IMR-90 (cell line): ENCODE results near the gene FGGY. TPM values are rescaled to one million over a fixed set of nuclear protein-coding genes. Genes with fewer than 3 reads are reported as not detected.

Source experiments
- ATAC-seq: fragments of 200-7000 bp; cut with Tn5 transposase; 2 replicates; pipeline ENCODE4 v1.9.1; 2020; ENCODE audit warnings: low read depth, mild to moderate bottlenecking, moderate library complexity
- BruUV-seq: library from RNA; stranded (reverse); fragments of 400-500 nt; replicated peaks from 2 replicates; lab custom pipeline; 2021; lab: Mats Ljungman, UMichigan
- CTCF ChIA-PET: fragments of 300-600 bp; formaldehyde crosslinking; extraction: SDS; loops from one replicate; lab custom pipeline; 2021; ENCODE audit warnings: antibody characterized with exemption; lab: Yijun Ruan, JAX
- POLR2A ChIA-PET: fragments of 300-600 bp; sonication (Branson Sonifier 250); formaldehyde crosslinking; loops from one replicate; lab custom pipeline; 2022; ENCODE audit warnings: antibody characterized with exemption; ENCODE audit not compliant: unreplicated experiment; lab: Charles Lee
- DNase-seq: peaks from one replicate; pipeline ENCODE4 v3.0.0; 2013
- H2AFZ ChIP-seq: replicated peaks from 2 replicates; pipeline ENCODE3; 2013; ENCODE audit warnings: low read length, mild to moderate bottlenecking; ENCODE audit not compliant: poor library complexity
- H2AK5ac ChIP-seq: 2 replicates; pipeline ENCODE4 v1.6.1; 2013; ENCODE audit warnings: low read depth, low read length, inconsistent platforms
- H2AK9ac ChIP-seq: replicated peaks from 2 replicates; pipeline ENCODE3; 2013; ENCODE audit warnings: mild to moderate bottlenecking, low read depth, low read length, moderate library complexity; ENCODE audit not compliant: poor library complexity
- H2BK120ac ChIP-seq: 2 replicates; pipeline ENCODE4 v1.6.1; 2013; ENCODE audit warnings: low read depth, low read length, inconsistent platforms
- H2BK15ac ChIP-seq: 3 replicates; pipeline ENCODE4 v1.6.1; 2013; ENCODE audit warnings: low read depth, low read length, inconsistent platforms
- H2BK20ac ChIP-seq: 2 replicates; pipeline ENCODE4 v1.6.1; 2013; ENCODE audit warnings: low read depth, mild to moderate bottlenecking, inconsistent platforms, low read length, moderate library complexity
- H2BK5ac ChIP-seq: 2 replicates; pipeline ENCODE4 v1.6.1; 2013; ENCODE audit warnings: mild to moderate bottlenecking, low read depth, low read length, inconsistent platforms; ENCODE audit not compliant: poor library complexity, severe bottlenecking
- H3K14ac ChIP-seq: replicated peaks from 2 replicates; pipeline ENCODE4 v1.6.1; 2013; ENCODE audit warnings: low read depth, low read length, inconsistent platforms
- H3K18ac ChIP-seq: 2 replicates; pipeline ENCODE4 v1.6.1; 2013; ENCODE audit warnings: low read depth, low read length, control low read depth
- H3K23ac ChIP-seq: 2 replicates; pipeline ENCODE4 v1.6.1; 2013; ENCODE audit warnings: low read depth, low read length, inconsistent platforms
- H3K27ac ChIP-seq: 2 replicates; pipeline ENCODE4 v1.5.1; 2013; ENCODE audit warnings: mild to moderate bottlenecking, control low read depth, low read length; ENCODE audit not compliant: insufficient read depth
- H3K27me3 ChIP-seq: 2 replicates; pipeline ENCODE4 v1.6.1; 2013; ENCODE audit warnings: low read length; ENCODE audit not compliant: control insufficient read depth, insufficient read depth
- H3K36me3 ChIP-seq: 2 replicates; pipeline ENCODE4 v1.6.1; 2013; ENCODE audit warnings: low read length, mixed read lengths; ENCODE audit not compliant: control insufficient read depth, insufficient read depth
- H3K4ac ChIP-seq: 2 replicates; pipeline ENCODE4 v1.6.1; 2013; ENCODE audit warnings: low read depth, low read length, inconsistent platforms
- H3K4me1 ChIP-seq: 2 replicates; pipeline ENCODE4 v1.6.1; 2013; ENCODE audit warnings: low read length, mixed read lengths; ENCODE audit not compliant: control insufficient read depth, insufficient read depth
- H3K4me2 ChIP-seq: 2 replicates; pipeline ENCODE4 v1.6.1; 2013; ENCODE audit warnings: low read depth, mild to moderate bottlenecking, control low read depth, low read length, moderate library complexity
- H3K4me3 ChIP-seq: 2 replicates; pipeline ENCODE4 v1.5.1; 2013; ENCODE audit warnings: low read depth, mild to moderate bottlenecking, control low read depth, low read length, moderate library complexity; ENCODE audit not compliant: insufficient read depth
- H3K56ac ChIP-seq: 2 replicates; pipeline ENCODE4 v1.6.1; 2013; ENCODE audit warnings: low read length, inconsistent platforms; ENCODE audit not compliant: insufficient read depth; ENCODE audit errors: extremely low read depth
- H3K79me1 ChIP-seq, 2 experiments: 2 replicates each; pipeline ENCODE4 v1.6.1; 2013; ENCODE audit warnings: low read length in 2 of 2, inconsistent platforms in 1 of 2, low read depth in 1 of 2
- H3K9ac ChIP-seq: 2 replicates; pipeline ENCODE4 v1.6.1; 2013; ENCODE audit warnings: low read depth, low read length, control low read depth
- H3K9me1 ChIP-seq: 2 replicates; pipeline ENCODE4 v1.6.1; 2013; ENCODE audit warnings: low read length, inconsistent platforms; ENCODE audit not compliant: insufficient read depth
- H3K9me3 ChIP-seq: 2 replicates; pipeline ENCODE4 v1.6.1; 2013; ENCODE audit warnings: low read length; ENCODE audit not compliant: control insufficient read depth, insufficient read depth
- H4K20me1 ChIP-seq: 2 replicates; pipeline ENCODE4 v1.6.1; 2013; ENCODE audit warnings: low read length, inconsistent platforms; ENCODE audit not compliant: insufficient read depth
- H4K5ac ChIP-seq: 2 replicates; pipeline ENCODE4 v1.6.1; 2013; ENCODE audit warnings: mild to moderate bottlenecking, low read depth, low read length, control low read depth
- H4K8ac ChIP-seq, 2 experiments: 2 replicates each; pipeline ENCODE4 v1.6.1; 2013; ENCODE audit warnings: low read depth in 2 of 2, low read length in 2 of 2, control low read depth in 1 of 2, inconsistent platforms in 1 of 2
- H4K91ac ChIP-seq: 2 replicates; pipeline ENCODE4 v1.6.1; 2013; ENCODE audit warnings: low read depth, low read length, inconsistent platforms; ENCODE audit not compliant: insufficient read depth
- BHLHE40 ChIP-seq: fragments of 150-350 bp; IDR thresholded peaks from 2 replicates; pipeline ENCODE4 v1.6.1; 2016; ENCODE audit warnings: mild to moderate bottlenecking, low read depth, low read length
- CEBPB ChIP-seq: IDR thresholded peaks from 2 replicates; pipeline ENCODE4 v1.6.1; 2012; ENCODE audit warnings: low read depth, low read length, improper control_type of control experiment
- CHD1 ChIP-seq: IDR thresholded peaks from 2 replicates; pipeline ENCODE4 v1.6.1; 2012; ENCODE audit warnings: low read depth, low read length, improper control_type of control experiment
- CTCF ChIP-seq: conservative IDR thresholded peaks from 2 replicates; pipeline ENCODE4 v1.5.1; 2012; ENCODE audit warnings: mild to moderate bottlenecking, low read depth, low read length, improper control_type of control experiment
- ELK1 ChIP-seq: fragments of 150-350 bp; IDR thresholded peaks from 2 replicates; pipeline ENCODE4 v1.6.1; 2016; ENCODE audit warnings: low read depth, mild to moderate bottlenecking, low read length, moderate library complexity, borderline replicate concordance
- FOS ChIP-seq: fragments of 150-350 bp; IDR thresholded peaks from 2 replicates; pipeline ENCODE4 v1.6.1; 2016; ENCODE audit warnings: low read depth, low read length
- MAFK ChIP-seq: IDR thresholded peaks from 2 replicates; pipeline ENCODE4 v1.6.1; 2012; ENCODE audit warnings: low read depth, low read length, improper control_type of control experiment
- MAZ ChIP-seq: IDR thresholded peaks from 2 replicates; pipeline ENCODE4 v1.6.1; 2012; ENCODE audit warnings: low read depth, mild to moderate bottlenecking, low read length, improper control_type of control experiment, moderate library complexity, borderline replicate concordance
- MXI1 ChIP-seq: IDR thresholded peaks from 2 replicates; pipeline ENCODE4 v1.6.1; 2012; ENCODE audit warnings: low read depth, mild to moderate bottlenecking, low read length, moderate library complexity, borderline replicate concordance
- NFE2L2 ChIP-seq: fragments of 150-350 bp; IDR thresholded peaks from 2 replicates; pipeline ENCODE4 v1.6.1; 2016; ENCODE audit warnings: low read depth, mild to moderate bottlenecking, low read length
- POLR2A ChIP-seq: IDR thresholded peaks from 2 replicates; pipeline ENCODE4 v1.6.1; 2012; ENCODE audit warnings: mild to moderate bottlenecking, low read depth, low read length
- RAD21 ChIP-seq: IDR thresholded peaks from 2 replicates; pipeline ENCODE4 v1.6.1; 2012; ENCODE audit warnings: low read length, improper control_type of control experiment
- RCOR1 ChIP-seq: IDR thresholded peaks from 2 replicates; pipeline ENCODE4 v1.6.1; 2012; ENCODE audit warnings: mild to moderate bottlenecking, low read length, improper control_type of control experiment; ENCODE audit not compliant: insufficient replicate concordance
- RFX5 ChIP-seq: IDR thresholded peaks from 2 replicates; pipeline ENCODE4 v1.8.0; 2012; ENCODE audit warnings: low read depth, mild to moderate bottlenecking, low read length, moderate library complexity
- SMC3 ChIP-seq: fragments of 150-350 bp; IDR thresholded peaks from 2 replicates; pipeline ENCODE4 v1.6.1; 2016; ENCODE audit warnings: low read depth, mild to moderate bottlenecking, antibody characterized with exemption, low read length, moderate library complexity
- USF2 ChIP-seq: fragments of 150-350 bp; IDR thresholded peaks from 2 replicates; pipeline ENCODE4 v1.6.1; 2017; ENCODE audit warnings: mild to moderate bottlenecking, antibody characterized with exemption, low read length, low read depth
- WGBS, 2 experiments: methylation state at CpG; one replicate each; pipeline versions ENCODE4 v1.1.5 to v1.1.7; 2013; ENCODE audit warnings: missing lambda C conversion rate in 2 of 2; ENCODE audit not compliant: insufficient read length in 1 of 2; ENCODE audit errors: extremely low coverage in 2 of 2; 5-methylcytosine and 5-hydroxymethylcytosine counted together
- dilution Hi-C: fragments of 300-500 bp; cut with HindIII; formaldehyde crosslinking; loops from one replicate; pipeline ENCODE4 v1.14.3; 2018; ENCODE audit warnings: low sequenced_read_pairs; ENCODE audit not compliant: unreplicated experiment
- in situ Hi-C: fragments of 300-500 bp; cut with MboI; formaldehyde crosslinking; loops from 3 replicates; pipeline ENCODE4 v1.14.3; 2019; ENCODE audit warnings: low sequenced_read_pairs, inconsistent platforms, mixed read lengths
- intact Hi-C: fragments of 100-400 bp; cut with micrococcal nuclease; formaldehyde crosslinking; loops from 2 replicates; pipeline ENCODE4 v1.10.0; 2022
- polyA plus RNA-seq, 3 experiments: library from polyadenylated mRNA; depleted of rRNA; stranded (reverse); fragments of >200 nt; gene quantifications; 2 replicates each; pipeline ENCODE4 v1.2.3, GENCODE V29; 2012; ENCODE audit warnings: low replicate concordance in 1 of 3
- total RNA-seq: library from RNA; depleted of rRNA; stranded (reverse); fragments of >200 nt; gene quantifications from 2 replicates; pipeline ENCODE4 v1.2.3, GENCODE V29; 2012

The FGGY gene
- total and polyA plus RNA-seq, 2 of the 4 experiments (the other 2 are of a cell fraction) = 5.6 to 14.0 TPM

GRCh38 chr1:59453297-59453968, 156.5 kb downstream of the FGGY start:
- Histone ChIP-seq H3K9me1 (peaks cover 6% of the 10 kb centered on the region; the same call in 1 of the 2 replicates), H2AK5ac (peak overlapping the region; percentile 10; the same call in 1 of the 2 replicates), H2BK5ac (no peak overlapping the region), H3K18ac (no peak overlapping the region), H3K56ac (no peak overlapping the region), H4K20me1 (no peaks in the 10 kb centered on the region), H3K27ac (no peak overlapping the region), H4K8ac (no peak overlapping the region), H3K27me3 (no peaks in the 10 kb centered on the region), H2BK120ac (peak overlapping the region; percentile 17; the same call in 1 of the 2 replicates), H2BK15ac (no peak overlapping the region), H3K9ac (no peak overlapping the region), H3K4me2 (no peak overlapping the region), H2AFZ (no peak overlapping the region), H2AK9ac (no peak overlapping the region), H3K23ac (no peak overlapping the region), H3K4me1 (peaks cover 1% of the 10 kb centered on the region), H3K9me3 (no peaks in the 10 kb centered on the region), H4K91ac (no peak overlapping the region), H3K14ac (peak overlapping the region; percentile 34; the same call in 1 of the 2 replicates), H2BK20ac (peak overlapping the region; percentile 3; the same call in 1 of the 2 replicates), H3K36me3 (no peaks in the 10 kb centered on the region), H3K4me3 (no peak overlapping the region), H4K5ac (no peak overlapping the region), H3K4ac (no peak overlapping the region), H3K79me1 (no peaks in the 10 kb centered on the region)
- dilution Hi-C loops (no loop called here), in situ Hi-C loops (no loop called here), intact Hi-C loops (no loop called here)
- no TSS peak for BruUV-seq
- no peak for TF ChIP-seq RAD21
- TF ChIP-seq MAFK = no peak
- no peak for TF ChIP-seq MXI1
- TF ChIP-seq ELK1 = no peak
- TF ChIP-seq USF2 = no peak
- TF ChIP-seq NFE2L2 = no peak
- no peak for TF ChIP-seq CTCF
- TF ChIP-seq CEBPB = no peak
- no peak for TF ChIP-seq RFX5
- no peak for TF ChIP-seq POLR2A
- no peak for TF ChIP-seq MAZ
- no peak for TF ChIP-seq SMC3
- no peak for TF ChIP-seq BHLHE40
- no peak for TF ChIP-seq RCOR1
- TF ChIP-seq FOS = no peak
- no peak for TF ChIP-seq CHD1
- DNase-seq (peak; percentile 58), ATAC-seq (peak; percentile 38)
- 61% methylated on average over 2 of the region's 2 CpGs; no CpG with 5 or more reads in 1 of the 2 experiments for WGBS, 2 experiments
- POLR2A ChIA-PET = no interaction called here
- CTCF ChIA-PET = no interaction called here
